Fibroblast of villous mesenchyme (primary cell): ENCODE results near the gene FN3K. TPM values are rescaled to one million over a fixed set of nuclear protein-coding genes. Genes with fewer than 3 reads are reported as not detected.

Experiments
- DNase-seq: peaks from one replicate; pipeline ENCODE4 v3.0.0-alpha.2; 2010; ENCODE audit warnings: low read depth
- H3K4me3 ChIP-seq: 2 replicates; pipeline ENCODE4 v1.5.1; 2011; ENCODE audit warnings: low read depth, mild to moderate bottlenecking, low read length
- total RNA-seq: library from RNA; depleted of rRNA; stranded (reverse); fragments of >200 nt; gene quantifications from 2 replicates; pipeline ENCODE4 v1.2.3, GENCODE V29; 2012
- TF ChIP-seq, protein P1 (sequence below): IDR thresholded peaks from 2 replicates; pipeline ENCODE4 v1.5.1; 2012; ENCODE audit warnings: low read depth, mild to moderate bottlenecking, low read length; ENCODE audit not compliant: insufficient read depth

The FN3K gene
- total RNA-seq, 1 donor = 2.2 TPM

DNA sequence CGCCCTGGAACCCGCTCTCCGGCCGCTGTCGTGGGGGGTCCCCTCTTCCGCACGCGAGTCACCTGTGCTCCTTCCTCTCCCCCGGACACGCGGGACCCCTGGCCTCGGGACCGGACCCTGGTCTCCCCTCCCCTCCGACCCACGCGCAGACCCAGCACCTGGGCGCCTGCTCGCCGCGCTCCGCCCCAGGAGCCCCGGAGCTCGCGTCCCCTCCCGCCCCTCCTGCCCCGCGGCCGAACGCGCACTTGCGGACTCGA lies 37.7 kb upstream of the FN3K start:
- H3K4me3 ChIP-seq = peak overlapping the region; percentile 65

GRCh38 chr17:82698065-82698973 lies 37.1 kb upstream of the FN3K start, which contains the start of gene RAB40B:
RAB40B (minus strand) TSS chr17:82698698; CDS start chr17:82698596, 102 bp downstream.
- peak; percentile 99 for DNase-seq
- peak within 1 kb of the TSS; percentile 70 for H3K4me3 ChIP-seq
- TF ChIP-seq, protein P1, sequence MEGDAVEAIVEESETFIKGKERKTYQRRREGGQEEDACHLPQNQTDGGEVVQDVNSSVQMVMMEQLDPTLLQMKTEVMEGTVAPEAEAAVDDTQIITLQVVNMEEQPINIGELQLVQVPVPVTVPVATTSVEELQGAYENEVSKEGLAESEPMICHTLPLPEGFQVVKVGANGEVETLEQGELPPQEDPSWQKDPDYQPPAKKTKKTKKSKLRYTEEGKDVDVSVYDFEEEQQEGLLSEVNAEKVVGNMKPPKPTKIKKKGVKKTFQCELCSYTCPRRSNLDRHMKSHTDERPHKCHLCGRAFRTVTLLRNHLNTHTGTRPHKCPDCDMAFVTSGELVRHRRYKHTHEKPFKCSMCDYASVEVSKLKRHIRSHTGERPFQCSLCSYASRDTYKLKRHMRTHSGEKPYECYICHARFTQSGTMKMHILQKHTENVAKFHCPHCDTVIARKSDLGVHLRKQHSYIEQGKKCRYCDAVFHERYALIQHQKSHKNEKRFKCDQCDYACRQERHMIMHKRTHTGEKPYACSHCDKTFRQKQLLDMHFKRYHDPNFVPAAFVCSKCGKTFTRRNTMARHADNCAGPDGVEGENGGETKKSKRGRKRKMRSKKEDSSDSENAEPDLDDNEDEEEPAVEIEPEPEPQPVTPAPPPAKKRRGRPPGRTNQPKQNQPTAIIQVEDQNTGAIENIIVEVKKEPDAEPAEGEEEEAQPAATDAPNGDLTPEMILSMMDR = no peak

More for the DNA sequence above, 37.7 kb upstream of the FN3K start:
- DNase-seq = no peak
- TF ChIP-seq, protein P1 = no peak

DNA sequence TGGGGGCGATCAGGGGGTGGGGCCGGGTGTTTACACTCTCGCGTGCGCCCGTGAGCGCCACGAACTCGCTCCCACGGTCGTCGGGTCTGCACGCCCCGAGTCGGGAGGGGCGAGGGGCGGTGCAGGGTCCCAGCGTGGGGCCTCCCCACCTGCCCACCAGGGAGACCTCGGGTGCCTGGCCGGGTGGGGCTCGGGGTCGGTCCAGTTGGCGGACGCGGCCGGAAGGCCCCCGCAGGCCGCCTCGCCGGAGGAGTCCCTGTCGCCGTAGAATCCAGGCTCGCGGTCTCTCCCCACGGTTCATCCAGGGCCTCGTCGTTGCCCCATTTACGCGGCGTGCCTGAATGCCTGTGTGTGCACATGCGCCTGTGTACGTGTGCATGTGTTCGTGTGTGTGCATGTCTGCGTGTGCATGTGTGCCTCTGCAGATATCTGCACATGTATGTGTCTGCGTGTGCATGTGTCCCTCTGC lies 36.4 kb upstream of the FN3K start:
- H3K4me3 ChIP-seq = peak overlapping the region; percentile 70
- TF ChIP-seq, protein P1 = no peak
- peak; percentile 7 for DNase-seq

DNA sequence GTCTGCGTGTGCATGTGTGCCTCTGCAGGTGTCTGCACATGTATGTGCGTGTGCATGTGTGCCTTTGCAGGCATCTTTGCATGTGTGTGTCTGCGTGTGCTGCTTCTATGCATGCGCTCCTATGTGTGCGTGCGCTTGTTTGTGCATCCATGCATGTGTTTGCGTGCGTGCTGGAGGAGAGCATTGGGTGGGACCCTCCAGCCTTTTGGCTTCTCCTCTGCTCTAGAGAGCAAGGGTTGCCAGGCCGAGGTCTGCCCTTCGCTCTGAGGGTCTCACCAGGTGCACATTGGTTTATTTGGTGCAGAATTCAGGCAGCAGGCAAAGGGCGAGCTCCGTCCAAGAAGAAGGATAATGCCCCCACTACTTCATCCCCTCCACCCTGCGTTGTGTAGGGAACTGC lies 35.9 kb upstream of the FN3K start:
- TF ChIP-seq, protein P1 = no peak
- peak overlapping the region; percentile 70 for H3K4me3 ChIP-seq
- no peak for DNase-seq

- TF ChIP-seq, protein P1 = no peak
- H3K4me3 ChIP-seq = no peak overlapping the region
- peak; percentile 13 for DNase-seq
Observed at GRCh38 chr17:82702231-82702927, 33.0 kb upstream of the FN3K start.

DNA sequence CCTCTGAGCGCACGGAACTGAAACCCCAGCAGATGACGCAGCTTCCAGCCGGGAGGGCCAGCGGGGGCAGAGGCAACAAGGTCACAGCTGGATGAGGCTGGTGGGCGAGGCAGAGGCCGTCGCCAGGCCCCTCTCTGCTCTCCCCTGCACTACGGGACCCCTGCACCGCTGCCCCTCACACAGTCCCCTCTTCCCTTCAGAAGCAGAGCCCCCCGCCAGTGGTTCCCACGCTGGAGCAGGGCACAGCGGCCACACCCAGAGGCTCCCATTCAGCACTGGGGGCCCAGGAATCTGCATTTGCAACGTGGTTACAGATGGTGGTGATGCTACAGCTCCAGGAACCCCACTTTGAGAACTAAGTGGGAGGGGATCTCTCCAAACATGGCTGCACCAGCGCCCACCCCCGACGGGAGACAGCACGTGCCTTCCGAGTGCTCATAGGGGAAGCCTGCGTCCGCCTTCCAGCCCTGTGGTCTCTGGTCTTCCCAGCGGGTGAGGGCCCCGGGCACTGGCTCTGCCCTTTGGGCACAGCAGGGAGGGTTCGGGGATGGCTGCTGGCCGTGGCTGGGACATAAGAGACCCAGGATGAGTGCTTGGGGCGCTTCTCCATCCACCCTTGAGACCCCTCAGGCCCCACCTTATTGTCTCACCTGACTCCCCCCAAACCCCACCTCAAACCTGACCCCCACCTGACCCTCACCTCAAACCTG lies 32.2 kb upstream of the FN3K start:
- no peak for DNase-seq
- no peak overlapping the region for H3K4me3 ChIP-seq
- TF ChIP-seq, protein P1 = no peak
